ENCODE results near the gene EHF.

DNA sequence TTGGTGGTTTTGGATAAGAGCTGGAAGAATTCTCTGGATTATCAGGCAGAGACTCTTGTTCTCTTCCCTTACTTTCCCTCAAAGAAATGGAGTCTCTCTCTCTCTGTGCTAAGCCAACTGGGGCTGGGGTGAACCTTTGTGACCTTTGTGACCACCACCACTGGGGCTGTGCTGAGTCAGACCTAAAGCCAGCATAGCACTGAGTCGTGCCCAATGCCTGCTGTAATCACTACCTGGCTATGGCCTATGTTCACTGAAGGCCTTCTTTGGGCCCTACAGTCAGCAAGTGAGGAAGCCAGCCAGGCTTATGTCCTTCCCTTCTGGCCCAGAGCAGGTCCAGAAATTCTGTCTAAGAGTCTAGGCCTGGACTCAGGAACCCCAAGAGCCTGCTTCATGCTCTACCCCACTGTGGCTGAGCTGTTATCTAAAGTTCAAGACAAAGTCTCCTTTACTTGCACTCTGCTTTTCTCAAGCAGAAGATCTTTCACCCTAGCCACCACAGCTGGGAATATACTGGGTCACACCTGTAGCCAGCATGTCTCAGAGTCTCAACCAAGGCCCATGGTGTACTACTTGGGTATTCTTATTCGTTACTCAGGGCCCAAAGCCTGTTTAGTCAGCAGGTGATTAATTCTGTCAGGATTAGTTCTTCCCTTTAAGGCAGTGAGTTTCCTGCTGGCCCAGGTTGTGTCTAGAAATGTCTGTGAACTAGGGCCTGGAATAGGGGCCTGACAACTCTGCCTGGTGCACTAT, 86.0 kb downstream of the EHF start:
- TF ChIP-seq CTCF (IDR thresholded peaks at IDR 0.05) (no peak), POLR2A (IDR thresholded peaks at IDR 0.05) (no peak)
